Endothelial cell of umbilical vein (primary cell): ENCODE results near the gene MXI1. TPM values are rescaled to one million over a fixed set of nuclear protein-coding genes. Genes with fewer than 3 reads are reported as not detected.

Experiments
- BruUV-seq: library from RNA; stranded (reverse); fragments of 400-500 nt; replicated peaks from 2 replicates; lab custom pipeline; 2021; lab: Mats Ljungman, UMichigan
- CTCF ChIA-PET: fragments of 300-600, 350-600 bp; sonication (Branson Sonifier 250); formaldehyde crosslinking; loops from one replicate; lab custom pipeline; 2021; ENCODE audit warnings: antibody characterized with exemption, inconsistent platforms; lab: Charles Lee
- POLR2A ChIA-PET: fragments of 300-600, 350-600 bp; sonication (Branson Sonifier 250); formaldehyde crosslinking; loops from one replicate; lab custom pipeline; 2021; ENCODE audit warnings: antibody characterized with exemption, inconsistent platforms; lab: Charles Lee
- DNase-seq: peaks from one replicate; pipeline ENCODE4 v3.0.0-alpha.2; 2011; ENCODE audit warnings: low read depth, low spot score
- FAIRE-seq: peaks from 2 replicates; lab custom pipeline; 2011; peaks lifted over from hg19 to GRCh38; lab: Jason Lieb, UNC
- H2AFZ ChIP-seq: 2 replicates; pipeline ENCODE4 v1.6.0; 2012; ENCODE audit warnings: low read depth, low read length, control low read depth, inconsistent platforms
- H3K27ac ChIP-seq: 2 replicates; pipeline ENCODE4 v1.5.1; 2011; ENCODE audit warnings: low read depth, mild to moderate bottlenecking, control low read depth, low read length, moderate library complexity; ENCODE audit not compliant: insufficient read depth
- H3K27me3 ChIP-seq, 2 experiments: 2 replicates each; pipeline versions ENCODE4 v1.6.0 to v1.6.1; 2011; ENCODE audit warnings: low read length in 2 of 2, mixed read lengths in 1 of 2; ENCODE audit not compliant: control insufficient read depth in 2 of 2, insufficient read depth in 2 of 2
- H3K36me3 ChIP-seq, 2 experiments: 2 replicates in 1 of 2; 3 replicates in 1 of 2; pipeline ENCODE4 v1.5.1; 2011; ENCODE audit warnings: low read length in 2 of 2, mild to moderate bottlenecking in 1 of 2, moderate library complexity in 1 of 2; ENCODE audit not compliant: control insufficient read depth in 2 of 2, insufficient read depth in 2 of 2; ENCODE audit errors: extremely low read depth in 1 of 2
- H3K4me1 ChIP-seq: 3 replicates; pipeline ENCODE4 v1.5.1; 2011; ENCODE audit warnings: mild to moderate bottlenecking, low read length; ENCODE audit not compliant: control insufficient read depth, insufficient read depth; ENCODE audit errors: extremely low read depth
- H3K4me2 ChIP-seq: 2 replicates; pipeline ENCODE4 v1.6.1; 2011; ENCODE audit warnings: low read length, control low read depth, mixed read lengths; ENCODE audit not compliant: insufficient read depth
- H3K4me3 ChIP-seq, 3 experiments: fragments of 200-600 bp in 1 of 3; sonication (generic), shearing (Covaris generic) in 1 of 3; replicated peaks in 1 of 3; 2 replicates each; pipeline ENCODE4 v1.5.1; 2011 to 2016; ENCODE audit warnings: control low read depth in 3 of 3, low read length in 3 of 3, mild to moderate bottlenecking in 2 of 3, inconsistent platforms in 1 of 3, low read depth in 1 of 3, moderate library complexity in 1 of 3; ENCODE audit not compliant: insufficient read depth in 1 of 3
- H3K79me2 ChIP-seq: 2 replicates; pipeline ENCODE4 v1.6.0; 2012; ENCODE audit warnings: low read length, inconsistent platforms; ENCODE audit not compliant: control insufficient read depth, insufficient read depth
- H3K9ac ChIP-seq: replicated peaks from 2 replicates; pipeline ENCODE3; 2011; ENCODE audit warnings: low read length, control low read depth; ENCODE audit not compliant: insufficient read depth; ENCODE audit errors: extremely low read depth
- H3K9me1 ChIP-seq: replicated peaks from 3 replicates; pipeline ENCODE4 v1.6.0; 2011; ENCODE audit warnings: mild to moderate bottlenecking, low read length; ENCODE audit not compliant: control insufficient read depth, insufficient read depth; ENCODE audit errors: extremely low read depth
- H3K9me3 ChIP-seq: replicated peaks from 2 replicates; pipeline ENCODE4 v1.5.1; 2012; ENCODE audit warnings: low read length, inconsistent platforms; ENCODE audit not compliant: control insufficient read depth, insufficient read depth
- H4K20me1 ChIP-seq: replicated peaks from 2 replicates; pipeline ENCODE3; 2011; ENCODE audit warnings: mild to moderate bottlenecking, low read length; ENCODE audit not compliant: control insufficient read depth, insufficient read depth; ENCODE audit errors: extremely low read depth
- CTCF ChIP-seq, 2 donors: IDR thresholded peaks; 1 replicate in 1 of 2; 2 replicates in 1 of 2; pipeline ENCODE4 v1.5.1; 2011; ENCODE audit warnings: low read length in 2 of 2, mild to moderate bottlenecking in 2 of 2, moderate library complexity in 2 of 2, control low read depth in 1 of 2, inconsistent platforms in 1 of 2, low read depth in 1 of 2; ENCODE audit not compliant: insufficient read depth in 1 of 2; ENCODE audit errors: extremely low read depth in 1 of 2
- EZH2 ChIP-seq: IDR thresholded peaks from 2 replicates; pipeline ENCODE4 v1.6.1; 2012; ENCODE audit warnings: borderline replicate concordance, low read depth, mild to moderate bottlenecking, moderate library complexity, low read length, inconsistent platforms; ENCODE audit not compliant: severe bottlenecking
- FOS ChIP-seq: IDR thresholded peaks from 2 replicates; pipeline ENCODE4 v1.6.1; 2011; ENCODE audit warnings: mild to moderate bottlenecking, low read length, moderate library complexity, borderline replicate concordance; ENCODE audit not compliant: insufficient read depth
- GATA2 ChIP-seq: IDR thresholded peaks from 2 replicates; pipeline ENCODE4 v1.7.0; 2011; ENCODE audit warnings: low read depth, mild to moderate bottlenecking, moderate library complexity, mixed read lengths, low read length; ENCODE audit not compliant: insufficient read length, insufficient read depth
- POLR2A ChIP-seq: IDR thresholded peaks from 2 replicates; pipeline ENCODE4 v1.6.1; 2012; ENCODE audit warnings: low read depth, mild to moderate bottlenecking, control low read depth, low read length
- POLR2AphosphoS5 ChIP-seq: IDR thresholded peaks from 2 replicates; pipeline ENCODE4 v1.6.1; 2012; ENCODE audit warnings: low read depth, mild to moderate bottlenecking, control low read depth, low read length, moderate library complexity; ENCODE audit not compliant: insufficient read depth
- dilution Hi-C: fragments of 300-500 bp; cut with MboI; formaldehyde crosslinking; loops from one replicate; pipeline ENCODE4 v1.15.0; 2019; ENCODE audit warnings: low sequenced_read_pairs; ENCODE audit not compliant: extremely low pct_ligation_motif_present
- intact Hi-C: fragments of 100-400 bp; cut with micrococcal nuclease; formaldehyde crosslinking; loops from one replicate; pipeline ENCODE4 v1.10.0; 2022
- polyA plus RNA-seq, 4 experiments: library from polyadenylated mRNA; depleted of rRNA in 3 of 4; stranded (reverse) in 3 of 4; unstranded in 1 of 4; fragments of >200 nt; gene quantifications; 2 replicates each; pipeline versions ENCODE4 v1.2.1 to v1.2.3, GENCODE V29; 2011 to 2012; ENCODE audit warnings: missing spikeins in 1 of 4
- total RNA-seq: library from RNA; stranded (reverse); gene quantifications from 2 replicates; pipeline ENCODE4 v1.2.3, GENCODE V29; 2021

Gene MXI1
- total and polyA plus RNA-seq, 2 donors (not counting 3 experiments of a cell fraction or from before 2014, with no cell fraction given), result 2.7 to 8.5 TPM

GRCh38 chr10:110317866-110318850 lies 110.8 kb downstream of the MXI1 start:
- intact Hi-C loops, result no loop called here
- TF ChIP-seq POLR2A (no peak), CTCF (IDR thresholded peaks at IDR 0.05; ENCODE audit: extremely low read depth in 1 of 2, insufficient read depth in 1 of 2, low read depth in 1 of 2, low read length in 2 of 2) (no peak), FOS (no peak), POLR2AphosphoS5 (no peak), GATA2 (no peak), EZH2 (no peak)
- CTCF ChIA-PET, result interaction anchor here (1.3 kb wide), 1 partner anchor 228 kb away, joined by 4 read pairs; no protein-coding TSS in a partner anchor
- H3K27ac ChIP-seq, result no peak overlapping the region
- H3K4me1 ChIP-seq, result no peaks in the 10 kb centered on the region
- H3K9me3 ChIP-seq, result no peaks in the 10 kb centered on the region
- no TSS peak for BruUV-seq
- no peaks in the 10 kb centered on the region for H3K36me3 ChIP-seq
- no peak overlapping the region for H3K4me2 ChIP-seq
- no peaks in the 10 kb centered on the region for H3K27me3 ChIP-seq
- H3K4me3 ChIP-seq, result no peak overlapping the region
- FAIRE-seq (no peak), DNase-seq (no peak)
- POLR2A ChIA-PET, result no interaction called here
- dilution Hi-C loops, result no loop called here
- H3K9ac ChIP-seq, result no peak overlapping the region
- no peaks in the 10 kb centered on the region for H3K79me2 ChIP-seq
- H4K20me1 ChIP-seq, result no peaks in the 10 kb centered on the region
- no peak overlapping the region for H2AFZ ChIP-seq
- no peaks in the 10 kb centered on the region for H3K9me1 ChIP-seq
